H9 (cell line): ENCODE results near the gene CCNC. TPM values are rescaled to one million over a fixed set of nuclear protein-coding genes. Genes with fewer than 3 reads are reported as not detected.

ENCODE experiments used
- DNase-seq: peaks from one replicate; pipeline ENCODE4 v3.0.0-alpha.2; 2017
- H2AFZ ChIP-seq: one replicate; pipeline ENCODE4 v1.6.1; 2013; ENCODE audit warnings: mild to moderate bottlenecking, low read length, control low read depth, moderate library complexity
- H2AK5ac ChIP-seq: 2 replicates; pipeline ENCODE4 v1.6.1; 2013; ENCODE audit warnings: low read length, control low read depth, mixed read lengths; ENCODE audit not compliant: insufficient read length
- H2BK120ac ChIP-seq: one replicate; pipeline ENCODE4 v1.6.1; 2013; ENCODE audit warnings: low read depth, mild to moderate bottlenecking, low read length, control low read depth, inconsistent platforms; ENCODE audit not compliant: poor library complexity, severe bottlenecking
- H2BK12ac ChIP-seq: 2 replicates; pipeline ENCODE4 v1.6.1; 2013; ENCODE audit warnings: low read length, control low read depth, mixed read lengths, low read depth; ENCODE audit not compliant: insufficient read length
- H2BK15ac ChIP-seq: 2 replicates; pipeline ENCODE4 v1.6.1; 2013; ENCODE audit warnings: low read depth, low read length, control low read depth
- H2BK20ac ChIP-seq: one replicate; pipeline ENCODE4 v1.6.1; 2013; ENCODE audit warnings: low read depth, mild to moderate bottlenecking, low read length, control low read depth, inconsistent platforms; ENCODE audit not compliant: poor library complexity, severe bottlenecking
- H2BK5ac ChIP-seq: 2 replicates; pipeline ENCODE4 v1.6.1; 2013; ENCODE audit warnings: low read length, control low read depth, mixed read lengths; ENCODE audit not compliant: insufficient read length
- H3K14ac ChIP-seq: 2 replicates; pipeline ENCODE4 v1.6.1; 2013; ENCODE audit warnings: low read length, control low read depth; ENCODE audit not compliant: insufficient read depth
- H3K18ac ChIP-seq: 2 replicates; pipeline ENCODE4 v1.6.1; 2013; ENCODE audit warnings: low read depth, mild to moderate bottlenecking, mixed read lengths, low read length, control low read depth; ENCODE audit not compliant: insufficient read length
- H3K23ac ChIP-seq: 2 replicates; pipeline ENCODE4 v1.6.1; 2013; ENCODE audit warnings: low read length, control low read depth, mixed read lengths, low read depth; ENCODE audit not compliant: insufficient read length
- H3K23me2 ChIP-seq: 2 replicates; pipeline ENCODE4 v1.6.1; 2013; ENCODE audit warnings: low read depth, mild to moderate bottlenecking, mixed read lengths, low read length, control low read depth; ENCODE audit not compliant: insufficient read length, poor library complexity, severe bottlenecking
- H3K27ac ChIP-seq: 2 replicates; pipeline ENCODE4 v1.5.1; 2013; ENCODE audit warnings: low read length, control low read depth, mixed read lengths, low read depth; ENCODE audit not compliant: insufficient read length
- H3K27me3 ChIP-seq: 2 replicates; pipeline ENCODE4 v1.6.1; 2013; ENCODE audit warnings: low read length, control low read depth, inconsistent platforms; ENCODE audit not compliant: insufficient read depth
- H3K4ac ChIP-seq: 2 replicates; pipeline ENCODE4 v1.6.1; 2013; ENCODE audit warnings: low read depth, mild to moderate bottlenecking, control low read depth, inconsistent platforms, low read length, moderate library complexity
- H3K4me1 ChIP-seq: 2 replicates; pipeline ENCODE4 v1.6.1; 2013; ENCODE audit warnings: low read length, control low read depth, inconsistent platforms; ENCODE audit not compliant: insufficient read depth
- H3K4me2 ChIP-seq: 2 replicates; pipeline ENCODE4 v1.6.1; 2013; ENCODE audit warnings: low read length, control low read depth, mixed read lengths; ENCODE audit not compliant: insufficient read length, insufficient read depth
- H3K56ac ChIP-seq: 2 replicates; pipeline ENCODE4 v1.6.1; 2013; ENCODE audit warnings: low read depth, mild to moderate bottlenecking, mixed read lengths, low read length, control low read depth; ENCODE audit not compliant: insufficient read length
- H3K79me1 ChIP-seq: 2 replicates; pipeline ENCODE4 v1.6.1; 2013; ENCODE audit warnings: low read depth, mild to moderate bottlenecking, moderate library complexity, low read length, control low read depth, inconsistent platforms; ENCODE audit not compliant: insufficient read depth, poor library complexity, severe bottlenecking
- H3K79me2 ChIP-seq: 2 replicates; pipeline ENCODE4 v1.6.1; 2013; ENCODE audit warnings: low read length, control low read depth, inconsistent platforms; ENCODE audit not compliant: insufficient read depth
- H3K9ac ChIP-seq: 2 replicates; pipeline ENCODE4 v1.6.1; 2013; ENCODE audit warnings: low read length, control low read depth, mixed read lengths; ENCODE audit not compliant: insufficient read length; ENCODE audit errors: extremely low read depth
- H3K9me3 ChIP-seq: one replicate; pipeline ENCODE4 v1.6.1; 2013; ENCODE audit warnings: low read depth, low read length, inconsistent platforms; ENCODE audit not compliant: control insufficient read depth
- H3T11ph ChIP-seq: one replicate; pipeline ENCODE4 v1.6.1; 2013; ENCODE audit warnings: mild to moderate bottlenecking, low read length, control low read depth, inconsistent platforms
- H4K20me1 ChIP-seq: one replicate; pipeline ENCODE4 v1.6.1; 2013; ENCODE audit not compliant: control insufficient read depth, insufficient read length, insufficient read depth
- H4K5ac ChIP-seq: 2 replicates; pipeline ENCODE4 v1.6.1; 2013; ENCODE audit warnings: low read depth, mild to moderate bottlenecking, mixed read lengths, low read length, control low read depth; ENCODE audit not compliant: insufficient read length
- H4K8ac ChIP-seq: replicated peaks from 2 replicates; pipeline ENCODE4 v1.6.1; 2013; ENCODE audit warnings: low read length, control low read depth, mixed read lengths, low read depth; ENCODE audit not compliant: insufficient read length
- H4K91ac ChIP-seq: 2 replicates; pipeline ENCODE4 v1.6.1; 2013; ENCODE audit warnings: low read depth, mild to moderate bottlenecking, moderate library complexity, mixed read lengths, low read length, control low read depth; ENCODE audit not compliant: insufficient read length
- H3K27ac Mint-ChIP-seq, 3 experiments: 2 replicates in 2 of 3; 3 replicates in 1 of 3; pipeline ENCODE4 v1.8.0; 2020 to 2021; ENCODE audit warnings: mixed read lengths in 3 of 3, mild to moderate bottlenecking in 1 of 3, moderate library complexity in 1 of 3
- H3K27me3 Mint-ChIP-seq: 2 replicates; pipeline ENCODE4 v1.8.0; 2021; ENCODE audit warnings: low read depth, mild to moderate bottlenecking, moderate library complexity, mixed read lengths
- H3K36me3 Mint-ChIP-seq, 3 experiments: 2 replicates in 2 of 3; 3 replicates in 1 of 3; pipeline ENCODE4 v1.8.0; 2020 to 2021; ENCODE audit warnings: low read depth in 3 of 3, mixed read lengths in 3 of 3; ENCODE audit not compliant: insufficient read depth in 1 of 3
- H3K4me1 Mint-ChIP-seq, 2 experiments: 2 replicates each; pipeline ENCODE4 v1.8.0; 2020; ENCODE audit warnings: mixed read lengths in 2 of 2
- H3K4me3 Mint-ChIP-seq, 2 experiments: 2 replicates in 1 of 2; 3 replicates in 1 of 2; pipeline ENCODE4 v1.8.0; 2020 to 2021; ENCODE audit warnings: mild to moderate bottlenecking in 2 of 2, mixed read lengths in 2 of 2, moderate library complexity in 1 of 2
- H3K9me3 Mint-ChIP-seq, 2 experiments: 2 replicates in 1 of 2; 3 replicates in 1 of 2; pipeline ENCODE4 v1.8.0; 2020; ENCODE audit warnings: mild to moderate bottlenecking in 2 of 2, mixed read lengths in 2 of 2, moderate library complexity in 1 of 2
- CTCF ChIP-seq: fragments of 200-600 bp; sonication (generic); conservative IDR thresholded peaks from 3 replicates; pipeline ENCODE4 v1.8.0; 2021; ENCODE audit warnings: antibody characterized with exemption, mild to moderate bottlenecking
- WGBS: extraction: QIAGEN DNeasy Blood & Tissue Kit; methylation state at CpG from one replicate; pipeline ENCODE4 v1.1.7; 2013; ENCODE audit warnings: missing lambda C conversion rate, low lambda C conversion rate, mixed read lengths; ENCODE audit not compliant: insufficient read length; ENCODE audit errors: extremely low coverage; 5-methylcytosine and 5-hydroxymethylcytosine counted together
- total RNA-seq: library from RNA; stranded (reverse); gene quantifications from 2 replicates; pipeline ENCODE4 v1.2.1, GENCODE V29; 2021

CCNC gene
- total RNA-seq, 1 experiment from 2014 or later: 112 TPM

DNA sequence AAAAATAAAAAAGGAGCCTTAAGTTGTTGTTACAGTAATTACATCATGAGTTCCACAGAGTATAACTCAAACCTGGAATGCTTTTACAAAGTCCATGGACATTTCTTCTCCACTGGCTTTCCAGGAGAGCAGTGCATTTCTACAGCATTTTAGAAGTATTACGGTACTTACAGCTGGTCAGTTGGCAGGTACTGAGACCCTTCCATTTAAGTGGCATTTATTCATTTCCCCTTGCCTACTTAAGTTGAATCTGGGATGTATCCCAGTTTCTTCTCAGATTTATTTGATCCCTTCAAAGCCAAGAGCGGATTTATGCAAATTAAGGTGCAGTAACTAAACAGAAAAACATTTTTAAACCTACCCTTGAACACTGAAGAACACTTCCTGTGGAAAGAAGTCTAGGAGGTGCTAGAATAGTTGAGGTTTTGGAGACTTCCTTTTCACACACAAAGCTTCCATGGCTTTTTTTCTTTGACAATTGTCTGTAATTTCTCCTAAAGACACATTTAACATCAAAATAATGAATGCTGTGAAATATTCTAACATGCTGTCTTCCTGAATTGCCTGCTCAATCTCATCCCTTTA, 41.5 kb upstream of the CCNC start:
- H4K91ac ChIP-seq: no peak overlapping the region
- peaks cover 8% of the 10 kb centered on the region for H3K23me2 ChIP-seq
- H3K27me3 Mint-ChIP-seq: peaks cover 99% of the 10 kb centered on the region
- no peak overlapping the region for H4K8ac ChIP-seq
- no peak overlapping the region for H2BK120ac ChIP-seq
- H3K9me3 Mint-ChIP-seq: peaks cover 0 to 3% of the 10 kb centered on the region in 2 experiments; a peak in 2 of 5 replicates
- peaks cover 86% of the 10 kb centered on the region for H3K27me3 ChIP-seq
- H2AFZ ChIP-seq: no peak overlapping the region
- no peaks in the 10 kb centered on the region for H3K79me2 ChIP-seq
- no peak overlapping the region for H3K4me2 ChIP-seq
- no peak overlapping the region for H3K18ac ChIP-seq
- no peak overlapping the region for H2BK15ac ChIP-seq
- H3K9me3 ChIP-seq: no peaks in the 10 kb centered on the region
- no peak overlapping the region for H2BK5ac ChIP-seq
- no peak overlapping the region for H3K27ac ChIP-seq
- H2AK5ac ChIP-seq: no peak overlapping the region
- peaks cover 21 to 55% of the 10 kb centered on the region in 2 experiments for H3K4me1 Mint-ChIP-seq
- H4K20me1 ChIP-seq: no peaks in the 10 kb centered on the region
- no peak overlapping the region for H3K4me3 Mint-ChIP-seq
- H3K27ac Mint-ChIP-seq: no peak overlapping the region
- no peak overlapping the region for H3T11ph ChIP-seq
- no peak overlapping the region for H3K9ac ChIP-seq
- H3K23ac ChIP-seq: no peak overlapping the region
- no peak overlapping the region for H3K56ac ChIP-seq
- no peak overlapping the region for H2BK12ac ChIP-seq
- WGBS: no CpG with 5 or more reads among the region's 2 CpGs
- H3K4ac ChIP-seq: no peak overlapping the region
- no peaks in the 10 kb centered on the region for H3K4me1 ChIP-seq
- H3K79me1 ChIP-seq: no peaks in the 10 kb centered on the region
- no peak overlapping the region for H4K5ac ChIP-seq
- H3K36me3 Mint-ChIP-seq: no peaks in the 10 kb centered on the region; a peak in 1 of 7 replicates
- H2BK20ac ChIP-seq: no peak overlapping the region
- DNase-seq: no peak
- no peak for TF ChIP-seq CTCF
- H3K14ac ChIP-seq: no peak overlapping the region
